NCI-H526 (cell line): Measurements from ENCODE around the gene IQGAP1.
A peak's percentile ranks its signal among the peaks of the same experiment; 100 is the strongest.
"Not testable (repeated sequence)": the region's sequence is repeated elsewhere in the genome, so short reads cannot be mapped to it uniquely, and the experiment has no call there.

Experiments
- DNase-seq, 2 experiments: peaks; one replicate each; lab custom pipeline; 2025; lab: John Stamatoyannopoulos, UW

Gene IQGAP1

DNA sequence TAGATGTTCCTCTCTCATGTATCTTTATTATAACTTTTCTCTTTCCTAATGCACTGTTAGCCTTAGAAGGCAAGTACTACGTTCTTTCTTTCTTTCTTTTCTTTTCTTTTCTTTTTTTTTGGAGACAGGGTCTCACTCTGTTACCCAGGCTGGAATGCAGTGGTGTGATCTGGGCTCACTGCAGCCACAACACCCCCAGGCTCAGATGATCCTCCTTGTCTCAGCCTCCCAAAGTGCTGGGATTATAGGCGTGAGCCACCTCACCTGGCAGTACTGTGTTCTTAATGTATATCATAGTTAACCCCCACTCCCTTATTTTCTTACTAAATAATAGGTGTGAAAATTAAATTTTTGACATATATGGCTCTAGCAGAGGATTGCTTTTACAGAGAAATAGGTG is 23.1 kb downstream of the IQGAP1 start:
- no peak for DNase-seq

DNA sequence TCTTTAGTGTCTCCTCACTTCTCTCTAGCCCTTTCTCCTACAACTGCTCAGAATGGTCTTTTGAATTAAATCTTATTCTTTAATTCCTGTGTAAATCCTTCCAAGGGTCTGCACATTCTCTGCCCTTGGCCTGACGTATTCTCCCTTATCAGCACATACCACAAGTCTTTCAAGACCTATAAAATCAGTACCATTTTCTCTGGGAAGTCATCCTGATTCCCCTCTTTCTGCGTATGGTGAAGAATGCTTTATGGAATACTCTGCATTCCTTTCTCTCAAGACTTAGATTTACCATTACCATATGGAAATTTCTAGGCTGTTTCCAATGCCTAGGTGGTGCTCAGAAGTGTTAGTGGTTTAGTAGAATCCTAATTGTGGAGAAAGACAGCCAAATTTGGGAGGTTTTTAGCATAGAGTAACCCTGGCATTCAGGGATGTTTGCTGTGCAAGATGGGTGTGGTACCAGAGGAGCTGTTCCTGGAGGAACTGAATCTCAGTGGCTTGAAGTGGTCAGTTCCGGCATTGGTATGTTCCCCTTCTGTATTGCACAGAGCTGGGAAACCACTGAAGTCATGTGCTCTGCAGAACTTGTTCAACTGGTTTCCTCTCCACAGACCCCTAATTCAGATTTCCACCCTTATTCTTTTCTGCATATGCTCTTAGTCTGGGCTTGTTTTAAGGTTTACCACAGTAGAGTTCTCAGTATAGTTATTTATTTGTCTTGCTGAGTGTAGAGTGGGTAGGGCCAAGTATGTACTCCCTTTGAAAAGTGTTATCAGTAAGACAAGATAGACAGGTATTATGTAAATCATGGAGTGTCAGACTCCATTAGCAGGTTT is 24.5 kb downstream of the IQGAP1 start:
- DNase-seq = peak; percentile 89 to 96

- no peak for DNase-seq
Observed at GRCh38 chr15:90413411-90414379, 25.7 kb downstream of the IQGAP1 start.

DNA sequence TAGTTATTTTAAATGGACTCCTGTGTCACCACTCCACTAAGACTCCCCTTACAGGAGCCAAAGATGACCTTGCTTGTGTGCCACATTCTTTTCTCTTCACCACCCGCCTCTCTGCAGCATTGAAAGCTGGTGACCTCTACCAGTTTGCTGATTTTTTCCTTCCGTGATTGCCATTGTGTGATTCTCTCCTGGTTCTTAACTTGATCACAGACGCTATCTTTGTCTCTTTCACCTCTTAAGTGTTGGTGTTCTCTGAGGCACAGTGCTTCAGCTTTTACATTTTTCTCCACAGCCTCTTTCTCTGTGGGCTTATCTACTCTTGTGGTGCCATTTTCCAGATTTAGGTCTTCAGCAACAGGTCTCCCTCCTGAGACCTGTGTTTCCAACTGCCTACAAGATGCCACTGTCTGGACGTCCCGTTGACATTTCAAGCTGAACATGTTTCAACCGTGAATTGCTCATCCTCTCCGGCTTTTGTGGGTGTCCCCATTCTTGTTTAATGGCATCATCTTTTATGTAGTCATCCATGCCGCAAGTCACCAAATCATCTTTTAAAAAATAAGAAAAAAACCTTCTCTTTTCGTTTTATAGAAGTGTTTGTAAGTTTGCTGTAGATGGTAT is 26.5 kb downstream of the IQGAP1 start:
- no peak for DNase-seq

- not testable (repeated sequence) for DNase-seq
Observed at GRCh38 chr15:90416052-90416451, 28.0 kb downstream of the IQGAP1 start.

DNA sequence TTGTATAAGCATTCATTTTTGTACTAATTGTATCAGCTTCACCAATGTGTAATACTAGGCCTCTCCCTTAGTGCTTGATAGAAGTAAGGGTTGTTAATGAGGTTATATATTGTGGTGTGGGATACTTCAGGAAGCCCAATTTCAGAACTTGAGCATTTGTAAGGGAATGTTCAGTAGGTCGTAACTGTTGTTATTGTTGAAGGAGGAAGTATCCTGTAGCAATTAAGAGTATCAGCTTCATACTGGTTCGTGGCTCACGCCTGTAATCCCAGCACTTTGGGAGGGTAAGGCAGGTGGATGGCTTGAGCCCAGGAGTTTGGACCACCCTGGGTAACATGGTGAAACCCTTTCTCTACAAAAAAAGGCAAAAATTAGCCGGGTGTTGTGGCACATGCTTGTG is 30.6 kb downstream of the IQGAP1 start:
- DNase-seq = no peak

- DNase-seq = no peak
Observed at GRCh38 chr15:90419206-90419605, 31.2 kb downstream of the IQGAP1 start.

DNA sequence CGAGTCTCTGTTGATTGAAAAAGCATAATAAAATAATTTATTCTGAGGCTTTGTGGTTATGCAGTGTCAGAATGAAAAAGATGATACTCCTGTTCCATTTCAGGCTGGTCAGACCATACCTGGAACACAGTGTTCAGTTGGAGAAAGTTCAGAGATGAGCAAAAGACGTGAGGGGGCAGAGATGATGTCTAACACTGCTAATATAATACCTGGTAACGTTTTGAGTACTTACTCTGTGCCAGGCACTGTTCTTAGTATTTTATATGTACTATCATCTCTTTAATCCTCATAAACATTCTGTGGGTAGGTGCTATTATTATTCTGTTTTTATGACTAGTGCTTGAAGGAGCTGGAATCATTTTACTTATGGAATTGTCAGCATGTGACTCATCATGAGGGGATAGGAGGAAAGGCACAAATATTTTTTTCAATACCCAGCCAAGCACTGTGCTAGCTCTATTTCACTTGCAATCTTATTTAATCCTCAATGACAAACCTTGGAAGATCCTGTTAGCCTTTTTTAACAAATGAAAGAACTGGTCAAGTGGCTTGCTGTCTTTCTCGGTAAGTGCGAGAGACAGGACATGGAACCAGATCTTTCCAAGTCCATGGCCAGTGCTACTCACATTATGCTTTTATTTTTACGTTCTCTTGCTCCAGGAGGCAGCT is 31.8 kb downstream of the IQGAP1 start:
- DNase-seq = no peak

DNA sequence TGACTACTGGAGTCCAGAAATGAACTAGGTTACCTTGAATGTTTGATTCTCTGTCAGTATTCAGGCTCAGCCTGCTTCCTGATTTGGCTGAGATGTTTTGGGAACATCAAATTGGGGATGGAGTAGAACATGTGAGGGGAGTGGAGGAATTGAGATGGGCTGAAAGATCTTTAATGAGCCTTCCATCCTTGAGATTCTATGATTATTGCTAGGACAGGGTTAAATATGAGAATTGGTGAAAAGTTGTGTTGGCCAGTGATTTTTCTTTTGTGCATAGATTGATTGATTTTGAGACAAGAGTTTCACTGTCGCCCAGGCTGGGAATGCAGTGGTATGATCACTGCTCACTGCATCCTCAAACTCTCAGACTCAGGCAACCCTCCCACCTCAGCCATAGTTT is 32.4 kb downstream of the IQGAP1 start:
- no peak for DNase-seq

DNA sequence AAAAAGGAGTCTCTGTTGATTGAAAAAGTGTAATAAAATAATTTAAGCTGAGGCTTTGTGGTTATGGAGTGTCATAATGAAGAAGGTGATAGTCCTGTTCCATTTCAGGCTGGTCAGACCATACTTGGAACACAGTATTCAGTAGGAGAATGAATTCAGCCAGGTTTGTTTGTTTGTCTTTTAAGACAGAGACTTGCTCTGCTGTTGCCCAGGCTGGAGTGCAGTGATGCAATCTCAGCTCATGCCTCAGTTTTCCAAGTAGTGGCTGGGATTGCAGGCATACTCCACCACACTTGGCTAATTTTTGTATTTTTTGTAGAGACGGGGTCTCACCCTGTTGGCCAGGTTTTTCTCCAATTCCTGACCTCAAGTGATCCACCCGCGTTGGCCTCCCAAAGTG is 33.5 kb downstream of the IQGAP1 start:
- DNase-seq = no peak

DNA sequence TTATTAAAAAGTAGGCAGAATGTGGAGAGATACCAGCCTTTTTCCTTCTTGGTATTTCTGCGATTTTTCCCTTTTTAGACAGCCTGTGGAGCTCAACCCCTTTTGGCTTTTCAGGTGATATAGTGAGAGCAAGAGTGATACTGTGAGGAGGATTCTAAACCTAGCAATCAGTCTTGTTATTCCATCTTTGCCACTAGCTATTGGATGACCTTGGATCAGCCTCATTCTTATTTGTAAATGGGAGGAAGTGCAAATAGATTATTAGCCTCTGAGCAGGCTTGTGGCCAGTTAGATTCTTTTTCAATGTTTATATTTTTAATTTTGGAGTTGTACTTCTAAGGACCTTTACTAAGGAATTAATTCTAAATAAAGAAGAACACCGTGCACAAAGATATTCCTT is 34.0 kb downstream of the IQGAP1 start:
- DNase-seq = no peak

DNA sequence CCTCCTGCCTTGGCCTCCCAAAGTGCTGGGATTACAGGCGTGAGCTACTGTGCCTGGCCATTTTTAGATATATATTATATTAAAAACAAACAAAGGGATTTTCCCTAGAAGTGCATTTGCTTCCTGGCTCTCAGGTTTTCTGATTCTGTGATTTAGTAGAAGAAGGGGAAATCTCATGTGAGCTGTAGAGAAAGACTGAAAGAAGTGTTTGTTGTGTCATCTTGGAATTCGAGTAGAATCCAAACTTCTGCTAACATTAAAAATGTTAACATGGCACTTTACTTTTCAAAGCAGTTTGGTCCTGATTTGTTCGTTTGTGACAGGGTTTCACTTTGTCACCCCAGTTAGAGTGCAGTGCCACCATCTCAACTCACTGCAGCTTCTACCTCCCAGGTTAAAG is 34.9 kb downstream of the IQGAP1 start:
- no peak for DNase-seq

GRCh38 chr15:90423801-90424319 is 35.8 kb downstream of the IQGAP1 start:
- no peak for DNase-seq

- DNase-seq = no peak
Observed at GRCh38 chr15:90425726-90426346, 37.8 kb downstream of the IQGAP1 start.

DNA sequence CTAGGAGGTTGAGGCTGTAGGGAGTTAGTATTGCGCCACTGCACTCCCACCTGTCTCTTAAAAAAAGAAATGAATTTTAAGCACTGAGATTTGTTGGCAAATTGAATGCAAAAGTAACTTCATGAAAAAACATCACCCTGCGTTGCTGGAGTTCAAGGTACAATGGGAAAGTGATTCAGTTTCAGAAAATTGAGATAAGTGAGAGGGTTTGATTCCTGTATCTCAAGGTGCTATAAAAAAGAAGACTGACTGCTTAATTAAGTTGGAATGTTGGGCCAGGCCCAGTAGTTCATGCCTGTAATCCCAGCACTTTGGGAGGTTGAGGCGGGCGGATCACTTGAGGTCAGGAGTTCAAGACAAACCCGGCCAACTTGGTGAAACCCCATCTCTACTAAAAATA is 39.1 kb downstream of the IQGAP1 start:
- no peak for DNase-seq

DNA sequence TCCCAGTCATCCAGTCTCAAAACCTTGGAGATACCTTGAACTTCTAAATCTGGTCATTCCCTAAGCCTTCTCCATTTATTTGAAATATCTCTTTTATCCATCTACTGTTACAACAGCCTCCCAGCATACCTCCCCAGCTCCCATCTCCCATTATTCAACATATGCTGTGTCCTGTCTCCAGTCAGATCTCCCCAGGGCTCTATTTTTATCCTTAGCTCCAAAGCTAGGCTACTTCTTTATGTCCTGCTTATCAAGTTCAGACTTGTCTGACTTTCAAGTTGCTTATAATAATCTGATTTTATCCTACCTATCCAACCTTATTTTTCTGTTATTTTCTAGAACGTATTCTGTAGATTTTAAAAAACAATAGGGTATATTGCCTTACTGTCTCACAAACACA is 44.2 kb downstream of the IQGAP1 start:
- no peak for DNase-seq

DNA sequence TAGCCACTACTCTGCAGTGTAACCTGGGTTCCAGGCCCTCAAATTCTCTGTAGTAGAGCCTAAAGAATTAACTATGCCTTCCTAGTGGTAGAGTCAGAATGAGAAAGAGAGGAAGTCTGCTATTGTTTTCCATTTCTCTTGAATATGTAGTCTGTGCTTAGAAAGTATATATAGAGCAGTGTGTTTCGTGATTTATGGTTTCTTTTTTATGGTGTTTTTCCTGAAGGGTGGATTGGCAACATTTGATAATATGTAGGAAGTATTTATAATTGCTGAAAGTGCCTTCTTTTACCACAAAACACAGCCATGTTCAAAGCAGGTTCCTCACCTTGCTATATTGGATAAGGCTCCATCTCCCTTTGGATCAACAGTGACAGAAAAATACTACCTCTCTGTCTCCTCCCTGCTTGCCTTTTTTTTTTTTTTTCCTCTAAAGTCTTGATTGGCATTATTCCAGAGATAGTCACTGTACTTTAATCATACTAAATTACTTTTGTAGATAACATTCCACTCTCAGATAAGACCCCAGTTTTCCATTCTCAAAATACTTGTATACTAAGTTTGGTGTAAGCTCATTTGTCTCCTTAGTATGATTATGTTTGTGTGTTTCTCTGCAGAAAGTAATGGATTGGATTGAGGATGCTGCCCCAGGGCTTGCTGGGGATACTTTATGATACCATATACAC is 47.8 kb downstream of the IQGAP1 start:
- DNase-seq = no peak

DNA sequence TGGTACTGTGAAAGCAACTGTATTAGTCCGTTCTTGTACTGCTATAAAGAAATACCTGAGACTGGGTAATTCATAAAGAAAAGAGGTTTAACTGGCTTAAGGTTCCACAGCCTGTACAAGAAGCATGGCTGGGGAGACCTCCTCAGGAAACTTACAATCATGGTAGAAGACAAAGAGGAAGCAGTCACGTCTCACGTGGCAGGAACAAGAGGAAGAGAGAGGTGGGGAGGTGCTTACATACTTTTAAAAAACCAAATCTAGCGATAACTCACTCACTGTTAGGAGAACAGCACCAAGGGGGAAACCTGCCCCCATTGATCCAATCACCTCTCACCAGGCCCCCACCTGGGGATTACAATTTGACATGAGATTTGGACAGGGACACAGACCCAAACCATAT is 48.9 kb downstream of the IQGAP1 start:
- no peak for DNase-seq

- DNase-seq = no peak
Observed at GRCh38 chr15:90437516-90437915, 49.5 kb downstream of the IQGAP1 start.

GRCh38 chr15:90439946-90440345 is 51.9 kb downstream of the IQGAP1 start:
- no peak for DNase-seq

DNA sequence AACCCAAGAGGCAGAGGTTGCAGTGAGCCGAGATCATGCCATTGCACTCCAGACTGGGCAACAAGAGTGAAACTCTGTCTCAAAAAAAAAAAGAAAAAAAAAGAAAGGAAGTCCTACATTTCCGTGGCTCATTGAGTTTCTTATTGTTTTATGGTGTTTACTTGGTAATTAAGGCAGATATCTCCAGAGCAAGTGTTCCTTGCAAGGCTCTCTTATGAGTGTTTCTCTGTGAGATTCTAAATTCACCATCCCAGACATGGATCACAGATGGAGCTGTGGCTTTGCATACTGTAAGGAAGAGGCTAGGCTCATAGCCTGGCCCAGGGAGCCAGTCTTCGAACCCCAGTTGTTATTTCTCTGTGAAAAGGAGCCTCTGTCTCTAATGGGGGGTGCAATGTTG is 53.0 kb downstream of the IQGAP1 start:
- no peak for DNase-seq
